K562 (cell line): Measurements from ENCODE around the gene FGR. TPM values are rescaled to one million over a fixed set of nuclear protein-coding genes. Genes with fewer than 3 reads are reported as not detected.

ENCODE experiments used
- CCNT2 ChIP-seq: IDR thresholded peaks from 2 replicates; pipeline ENCODE4 v1.6.1; 2011; ENCODE audit warnings: borderline replicate concordance, low read depth, mild to moderate bottlenecking, moderate library complexity, mixed read lengths, low read length; ENCODE audit not compliant: insufficient read length; ENCODE audit errors: extremely low read depth
- FOXA3 ChIP-seq, 2 experiments: fragments of 450-650 bp in 1 of 2; sonication (generic) in 1 of 2; formaldehyde crosslinking; IDR thresholded peaks in 1 of 2; conservative IDR thresholded peaks in 1 of 2; 2 replicates each; pipeline versions ENCODE4 v1.4.0 to v1.8.0; 2020 to 2022; ENCODE audit warnings: mild to moderate bottlenecking in 2 of 2, missing genetic modification reagents in 1 of 2
- HDAC6 ChIP-seq: IDR thresholded peaks from 2 replicates; pipeline ENCODE4 v1.6.1; 2012; ENCODE audit warnings: low read depth, mild to moderate bottlenecking, control low read depth, inconsistent platforms, low read length, moderate library complexity
- IRF2 ChIP-seq: sonication (generic); formaldehyde crosslinking; IDR thresholded peaks from 2 replicates; pipeline ENCODE4 v1.8.1; 2022; ENCODE audit warnings: mild to moderate bottlenecking, missing genetic modification reagents
- JUN ChIP-seq, 2 experiments: sonication (generic) in 1 of 2; formaldehyde crosslinking in 1 of 2; IDR thresholded peaks; 2 replicates each; pipeline versions ENCODE4 v1.6.1 to v1.8.0; 2012 to 2022; ENCODE audit warnings: borderline replicate concordance in 2 of 2, mild to moderate bottlenecking in 2 of 2, improper control_type of control experiment in 1 of 2, low read depth in 1 of 2, low read length in 1 of 2, missing genetic modification reagents in 1 of 2
- MED1 ChIP-seq: sonication (generic); formaldehyde crosslinking; IDR thresholded peaks from 2 replicates; pipeline ENCODE4 v1.8.1; 2023; ENCODE audit warnings: missing genetic modification reagents, borderline replicate concordance
- PATZ1 ChIP-seq: fragments of 250-450 bp; sonication (Bioruptor Pico); IDR thresholded peaks from 2 replicates; pipeline ENCODE4 v1.5.0; 2020; ENCODE audit warnings: mild to moderate bottlenecking, borderline replicate concordance
- RREB1 ChIP-seq: fragments of 250-450 bp; sonication (Bioruptor Pico); IDR thresholded peaks from 2 replicates; pipeline ENCODE4 v1.4.0; 2020
- TFAP4 ChIP-seq: sonication (generic); formaldehyde crosslinking; IDR thresholded peaks from 2 replicates; pipeline ENCODE4 v1.8.0; 2022; ENCODE audit warnings: missing genetic modification reagents, mild to moderate bottlenecking, moderate library complexity, borderline replicate concordance
- ZNF696 ChIP-seq: fragments of 250-450 bp; sonication (Bioruptor Pico); conservative IDR thresholded peaks from 2 replicates; pipeline ENCODE4 v1.4.0; 2020; ENCODE audit warnings: mild to moderate bottlenecking, moderate library complexity
- ZNF76 ChIP-seq: fragments of 250-450 bp; sonication (Bioruptor Pico); IDR thresholded peaks from 2 replicates; pipeline ENCODE4 v1.4.0; 2020; ENCODE audit warnings: mild to moderate bottlenecking, moderate library complexity, borderline replicate concordance
- polyA plus RNA-seq, 8 experiments: library from polyadenylated mRNA; depleted of rRNA in 4 of 8; stranded (reverse) in 5 of 8; unstranded in 3 of 8; fragments of >200 nt; fragmentation: Nextera tagmentation in 2 of 8; fragmentation: Illumina TruSeq in 1 of 8; extraction: Ambion mirVana in 2 of 8; extraction: Trizol in 1 of 8; gene quantifications; 2 replicates each; pipeline versions ENCODE4 v1.2.1 to v1.2.3, GENCODE V29; 2011 to 2014; ENCODE audit warnings: inconsistent platforms in 1 of 8, missing spikeins in 1 of 8
- total RNA-seq, 7 experiments: library from RNA; depleted of rRNA in 6 of 7; stranded (reverse); fragments of >200 nt in 6 of 7; fragmentation: Illumina TruSeq in 2 of 7; extraction: Trizol in 2 of 7; gene quantifications; 2 replicates each; pipeline versions ENCODE4 v1.2.1 to v1.2.3, GENCODE V29; 2011 to 2021; ENCODE audit warnings: low replicate concordance in 1 of 7
- TF ChIP-seq, protein P1 (sequence below): sonication (generic); formaldehyde crosslinking; IDR thresholded peaks from 2 replicates; pipeline ENCODE4 v1.8.1; 2023; ENCODE audit warnings: mild to moderate bottlenecking, missing genetic modification reagents, moderate library complexity
- TF ChIP-seq, protein P2 (sequence below): fragments of 250-450 bp; sonication (Bioruptor Pico); IDR thresholded peaks from 2 replicates; pipeline ENCODE4 v1.4.0; 2020; ENCODE audit warnings: mild to moderate bottlenecking, moderate library complexity, borderline replicate concordance

The FGR gene
- total and polyA plus RNA-seq, 9 of the 15 experiments (the other 6 are each of a cell fraction or from before 2014, with no cell fraction given) = 0.04 to 0.11 TPM; not detected in 7

GRCh38 chr1:27567971-27568299 lies 67.0 kb downstream of the FGR start (continued):
- no peak for TF ChIP-seq RREB1 (CRISPR knock-in tag)
- no peak for TF ChIP-seq CCNT2
- no peak for TF ChIP-seq MED1 (CRISPR knock-in tag)
- TF ChIP-seq, protein P1, sequence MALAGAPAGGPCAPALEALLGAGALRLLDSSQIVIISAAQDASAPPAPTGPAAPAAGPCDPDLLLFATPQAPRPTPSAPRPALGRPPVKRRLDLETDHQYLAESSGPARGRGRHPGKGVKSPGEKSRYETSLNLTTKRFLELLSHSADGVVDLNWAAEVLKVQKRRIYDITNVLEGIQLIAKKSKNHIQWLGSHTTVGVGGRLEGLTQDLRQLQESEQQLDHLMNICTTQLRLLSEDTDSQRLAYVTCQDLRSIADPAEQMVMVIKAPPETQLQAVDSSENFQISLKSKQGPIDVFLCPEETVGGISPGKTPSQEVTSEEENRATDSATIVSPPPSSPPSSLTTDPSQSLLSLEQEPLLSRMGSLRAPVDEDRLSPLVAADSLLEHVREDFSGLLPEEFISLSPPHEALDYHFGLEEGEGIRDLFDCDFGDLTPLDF (CRISPR knock-in tag) = no peak
- no peak for TF ChIP-seq JUN (IDR thresholded peaks at IDR 0.05; ENCODE audit: borderline replicate concordance, low read depth, low read length)
- 0 out of 2 replicates have a peak, but pooled peaks have one; percentile 19 for TF ChIP-seq JUN (CRISPR knock-in tag; IDR thresholded peaks at IDR 0.05; ENCODE audit: borderline replicate concordance)
- TF ChIP-seq ZNF76 (CRISPR knock-in tag) = 0 out of 2 replicates have a peak, but pooled peaks have one; percentile 54
- TF ChIP-seq HDAC6 = no peak
- TF ChIP-seq PATZ1 (CRISPR knock-in tag) = no peak
- no peak for TF ChIP-seq ZNF696 (CRISPR knock-in tag)
- peak in 1 of 2 experiments; percentile 34; a peak in 1 of 4 replicates for TF ChIP-seq FOXA3 (CRISPR knock-in tag; conservative IDR thresholded peaks at IDR 0.05 in 1 of 2, IDR thresholded peaks at IDR 0.05 in 1 of 2)
- TF ChIP-seq, protein P2, sequence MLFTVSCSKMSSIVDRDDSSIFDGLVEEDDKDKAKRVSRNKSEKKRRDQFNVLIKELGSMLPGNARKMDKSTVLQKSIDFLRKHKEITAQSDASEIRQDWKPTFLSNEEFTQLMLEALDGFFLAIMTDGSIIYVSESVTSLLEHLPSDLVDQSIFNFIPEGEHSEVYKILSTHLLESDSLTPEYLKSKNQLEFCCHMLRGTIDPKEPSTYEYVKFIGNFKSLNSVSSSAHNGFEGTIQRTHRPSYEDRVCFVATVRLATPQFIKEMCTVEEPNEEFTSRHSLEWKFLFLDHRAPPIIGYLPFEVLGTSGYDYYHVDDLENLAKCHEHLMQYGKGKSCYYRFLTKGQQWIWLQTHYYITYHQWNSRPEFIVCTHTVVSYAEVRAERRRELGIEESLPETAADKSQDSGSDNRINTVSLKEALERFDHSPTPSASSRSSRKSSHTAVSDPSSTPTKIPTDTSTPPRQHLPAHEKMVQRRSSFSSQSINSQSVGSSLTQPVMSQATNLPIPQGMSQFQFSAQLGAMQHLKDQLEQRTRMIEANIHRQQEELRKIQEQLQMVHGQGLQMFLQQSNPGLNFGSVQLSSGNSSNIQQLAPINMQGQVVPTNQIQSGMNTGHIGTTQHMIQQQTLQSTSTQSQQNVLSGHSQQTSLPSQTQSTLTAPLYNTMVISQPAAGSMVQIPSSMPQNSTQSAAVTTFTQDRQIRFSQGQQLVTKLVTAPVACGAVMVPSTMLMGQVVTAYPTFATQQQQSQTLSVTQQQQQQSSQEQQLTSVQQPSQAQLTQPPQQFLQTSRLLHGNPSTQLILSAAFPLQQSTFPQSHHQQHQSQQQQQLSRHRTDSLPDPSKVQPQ (CRISPR knock-in tag) = no peak
- no peak for TF ChIP-seq TFAP4 (CRISPR knock-in tag)
- TF ChIP-seq IRF2 (CRISPR knock-in tag) = no peak
